HG03558 (cell line): ENCODE results near the gene SGTA.

Experiments
- ATAC-seq: cut with Tn5 transposase; IDR thresholded peaks from one replicate; pipeline ENCODE4 v1.9.1; 2021; ENCODE audit warnings: moderate number of reproducible peaks; ENCODE audit not compliant: unreplicated experiment; ENCODE audit errors: extremely low read depth

SGTA gene

DNA sequence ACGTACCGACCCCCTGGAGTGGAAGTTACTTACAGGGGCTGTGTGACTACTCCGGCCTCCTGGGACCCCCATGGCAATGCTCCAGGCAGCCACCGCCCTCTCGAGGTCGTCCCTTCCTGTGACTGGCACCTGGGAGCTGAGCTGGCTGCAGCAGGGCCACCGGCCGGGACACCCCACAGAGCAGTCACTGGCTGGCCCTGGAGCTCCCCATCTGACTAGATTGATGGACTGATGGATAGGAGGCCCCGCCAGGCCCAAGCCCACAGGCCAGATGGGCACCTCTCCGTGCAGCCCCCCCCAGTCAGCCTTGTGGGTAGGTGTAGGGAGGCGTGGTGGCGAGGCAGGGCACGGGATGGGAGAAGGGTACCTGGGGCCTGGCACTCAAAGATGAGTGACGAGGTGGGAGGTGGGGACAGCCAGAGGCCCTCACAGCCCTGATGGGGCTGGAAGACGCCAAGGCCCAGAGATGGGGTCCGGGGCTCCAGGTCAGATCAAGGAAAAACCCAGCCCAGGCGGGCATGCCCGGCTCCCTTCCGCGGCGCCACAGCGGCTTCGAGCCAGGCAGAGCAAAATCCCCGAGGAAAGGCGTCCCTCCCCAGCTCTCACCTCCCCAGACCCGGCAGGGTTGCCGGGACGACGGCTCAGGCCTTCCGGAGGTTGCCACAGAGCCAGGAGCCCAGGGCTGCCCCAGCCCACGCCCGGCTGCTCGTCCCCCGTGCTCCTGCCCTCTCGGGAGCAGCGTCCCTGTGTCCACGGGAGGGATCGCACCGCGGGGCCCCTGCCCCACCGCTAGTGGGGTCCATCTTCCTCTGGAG is 51.7 kb downstream of the SGTA start:
- ATAC-seq: no peak

DNA sequence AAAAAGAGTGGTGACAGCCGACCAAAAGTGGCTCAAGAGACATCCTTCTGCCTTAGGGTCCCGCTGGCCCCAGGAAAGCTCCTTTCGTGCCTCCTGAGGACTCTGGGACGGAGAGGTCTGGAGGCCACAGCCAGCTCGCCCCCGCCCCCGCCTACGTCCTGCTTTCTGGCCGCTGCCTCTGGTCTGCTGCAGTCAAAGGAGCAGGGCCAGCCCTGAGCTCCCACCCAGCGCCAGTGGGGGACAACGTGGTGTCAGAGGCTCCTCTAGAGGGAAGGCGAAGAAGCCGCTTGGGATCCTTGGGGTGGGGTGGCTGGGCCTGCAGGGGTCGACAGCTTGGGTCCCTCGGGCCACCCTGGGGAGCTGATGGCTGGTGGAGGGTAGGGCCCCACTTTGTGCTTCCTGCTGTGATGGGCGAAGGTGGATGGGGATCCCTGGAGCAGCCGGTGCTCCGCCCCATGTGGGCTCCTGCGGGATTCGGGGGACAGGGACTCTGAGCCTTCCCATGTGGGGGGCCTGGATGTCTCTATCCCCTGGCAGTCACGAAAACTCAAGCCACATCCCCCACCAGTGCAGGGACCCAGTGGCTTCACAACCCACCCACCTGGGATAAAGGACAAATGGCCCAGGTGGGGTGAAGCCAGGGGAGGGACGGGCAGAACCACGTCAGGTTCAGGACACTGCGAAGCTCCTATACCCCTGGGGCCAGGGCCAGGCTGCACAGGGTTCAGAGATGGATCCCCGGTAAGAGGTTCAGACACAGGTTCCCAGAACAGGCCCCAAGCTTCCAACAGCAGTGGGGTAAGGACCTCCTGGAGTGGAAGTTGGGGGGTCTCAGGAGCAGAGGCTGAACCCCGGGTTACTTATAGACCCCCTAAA is 52.9 kb downstream of the SGTA start:
- no peak for ATAC-seq

DNA sequence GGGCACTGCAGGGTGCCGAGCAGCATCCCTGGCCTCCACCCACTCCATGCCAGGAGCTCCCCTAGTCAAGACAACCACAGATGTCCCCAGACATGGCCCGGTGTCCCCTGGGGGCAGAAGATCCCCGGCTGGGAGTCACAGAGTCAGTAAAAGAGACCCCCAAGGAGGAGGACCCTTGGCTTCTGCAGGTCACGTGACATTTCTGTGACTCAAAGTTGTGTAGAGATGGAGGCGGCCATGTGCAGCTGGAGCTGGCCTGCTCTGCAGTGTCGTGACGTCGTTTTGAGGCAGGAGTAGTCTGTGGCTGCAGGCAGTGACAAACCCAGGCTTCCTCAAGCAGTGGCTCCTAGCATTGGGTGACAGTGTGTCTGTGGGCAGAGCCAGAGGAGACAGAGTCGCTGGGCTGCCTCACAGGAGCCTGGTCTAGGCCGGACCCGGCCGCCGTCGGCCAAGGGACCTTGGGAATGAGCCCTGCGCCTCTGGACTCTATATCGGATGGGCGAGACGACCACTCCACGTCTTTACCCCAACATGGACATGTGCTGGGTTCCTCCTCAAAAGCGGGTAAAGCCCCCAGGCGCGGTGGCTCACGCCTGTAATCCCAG is 54.2 kb downstream of the SGTA start:
- ATAC-seq: no peak

DNA sequence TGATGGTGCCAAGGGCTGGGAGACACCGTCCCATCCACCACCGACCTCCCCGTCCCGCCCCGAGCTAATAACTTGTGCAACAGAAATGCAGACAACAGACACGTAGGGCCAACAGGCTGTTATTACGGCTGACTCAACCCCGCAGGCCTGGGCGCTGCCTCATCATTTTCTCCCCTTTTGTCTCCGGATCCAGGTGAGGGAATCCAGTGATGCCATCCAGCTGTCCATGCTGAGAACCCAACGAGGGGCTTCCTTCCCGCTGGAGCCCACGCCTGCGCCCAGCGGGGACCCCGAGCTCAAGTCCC is 55.5 kb downstream of the SGTA start:
- no peak for ATAC-seq

DNA sequence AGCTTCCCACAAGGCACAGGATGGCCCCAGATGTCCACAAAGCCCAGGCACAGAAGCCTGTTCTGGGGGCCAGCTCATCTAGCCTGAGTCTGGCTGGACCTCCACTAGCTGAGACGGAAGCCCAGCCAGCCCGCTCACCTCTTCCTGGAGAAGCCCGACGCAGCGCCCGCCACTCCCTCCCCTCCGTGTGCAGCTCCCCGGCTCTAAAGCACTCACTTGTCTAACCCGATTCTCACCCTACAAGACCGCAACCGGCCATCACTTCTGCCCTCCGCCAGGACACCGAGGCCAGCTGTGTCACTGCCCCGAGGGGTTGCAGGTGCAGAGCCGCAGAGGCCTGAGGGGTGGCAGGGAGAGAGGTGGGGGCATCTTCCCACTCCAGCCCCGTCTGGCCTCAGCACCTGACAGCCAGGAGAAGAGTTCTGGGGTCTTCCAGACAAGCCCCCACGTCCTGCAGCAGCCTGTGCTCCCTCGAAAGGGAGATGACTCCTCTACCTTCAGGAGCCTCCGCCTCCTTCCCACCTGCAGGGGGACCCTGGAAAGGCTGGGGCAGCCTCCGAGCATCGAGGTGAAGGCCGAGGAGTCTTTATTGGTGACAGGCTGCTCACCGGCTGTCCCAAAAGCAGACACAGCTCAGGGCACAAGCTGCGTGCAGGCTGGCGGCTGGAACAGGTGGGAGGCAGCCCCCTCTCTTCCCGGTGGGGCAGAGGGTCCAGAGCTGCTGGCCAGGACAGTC is 56.0 kb downstream of the SGTA start:
- ATAC-seq: no peak

DNA sequence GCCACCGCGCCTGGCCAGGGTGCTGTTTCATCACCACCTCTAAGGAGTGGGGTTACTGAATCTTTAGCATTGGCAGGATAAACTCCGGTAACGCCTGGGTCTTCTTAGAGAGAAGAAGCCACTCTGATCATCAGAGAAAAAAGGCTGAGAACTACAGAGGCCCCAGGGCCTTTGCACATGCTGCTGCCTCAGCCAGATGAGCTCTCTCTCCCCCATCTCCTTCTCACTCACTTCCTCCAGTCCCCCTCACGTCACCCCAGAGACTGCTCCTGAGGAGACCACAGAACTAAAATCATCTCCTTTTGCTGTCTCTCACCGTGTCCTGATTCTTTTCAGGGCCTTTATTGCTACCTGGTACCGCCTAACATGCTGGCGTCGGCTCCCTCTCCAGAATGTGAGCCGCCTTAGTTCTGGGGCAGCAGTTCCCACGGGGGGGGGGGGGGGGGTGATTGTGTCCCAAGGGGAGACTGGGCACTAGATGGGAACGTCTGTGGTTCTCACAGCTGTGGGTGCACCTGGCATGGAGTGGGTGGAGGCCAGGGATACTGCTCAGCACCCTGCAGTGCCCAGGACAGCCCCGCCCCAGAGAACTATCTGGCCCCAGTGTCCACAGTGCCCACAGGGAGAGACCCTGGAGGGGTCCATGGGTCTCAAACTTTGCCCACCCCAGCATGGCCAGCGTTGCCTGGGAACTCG is 56.8 kb downstream of the SGTA start:
- no peak for ATAC-seq

DNA sequence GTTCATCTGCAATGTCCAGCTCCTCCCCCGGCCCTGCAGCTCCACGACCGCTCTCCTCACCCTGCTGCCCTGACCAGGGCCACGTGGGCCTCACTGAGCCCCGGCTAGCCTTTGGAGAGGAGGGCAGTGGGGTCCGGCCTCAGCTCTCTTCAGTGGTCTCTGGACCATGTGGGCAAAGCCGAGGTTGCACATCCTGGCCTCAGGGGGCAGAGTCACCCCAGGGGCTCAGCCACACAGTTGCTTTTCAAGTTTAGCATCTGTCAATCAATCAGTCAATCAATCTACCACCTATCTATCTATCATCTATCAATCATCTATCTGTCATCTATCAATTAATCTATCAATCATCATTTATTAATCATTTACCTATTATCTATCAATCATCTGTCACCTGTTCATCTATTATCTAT is 58.9 kb downstream of the SGTA start:
- no peak for ATAC-seq

DNA sequence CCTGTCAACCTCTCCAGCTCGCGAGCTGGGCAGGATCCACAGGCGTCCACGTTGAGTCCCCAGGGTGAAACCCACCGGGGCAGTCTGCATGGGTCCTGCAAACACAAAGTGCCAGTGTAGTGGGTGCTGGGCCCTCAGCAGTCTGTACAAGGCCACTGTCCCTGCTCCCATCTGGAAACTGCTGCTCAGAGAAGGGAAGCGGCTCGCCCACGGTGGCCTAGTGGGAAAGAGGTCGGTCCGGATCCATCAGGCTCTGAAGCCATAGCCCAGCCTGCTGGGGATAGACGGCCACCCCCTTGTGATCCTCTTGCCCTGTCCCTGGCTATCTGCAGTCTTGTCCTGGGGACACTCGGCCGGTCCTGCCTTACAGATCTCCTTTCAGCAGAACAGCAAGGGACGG is 59.3 kb downstream of the SGTA start:
- no peak for ATAC-seq

DNA sequence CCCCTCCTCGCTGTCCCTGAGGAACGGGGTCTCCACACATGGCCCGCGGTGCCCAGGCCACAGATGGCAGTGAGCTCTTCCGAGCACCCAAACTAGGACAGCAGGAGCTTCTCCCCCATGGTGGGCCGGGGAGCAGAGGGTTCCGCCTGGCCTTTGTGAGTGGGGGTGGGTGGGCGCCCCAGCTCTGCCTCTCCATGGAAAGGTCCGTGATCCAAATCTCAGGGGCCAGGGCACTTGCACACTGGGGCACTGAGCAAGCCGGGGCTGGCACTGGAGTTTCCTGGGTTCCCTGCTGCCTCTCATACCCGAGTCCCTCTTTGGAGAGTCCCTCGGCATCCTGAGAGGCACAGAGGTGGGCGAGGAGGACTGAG is 59.7 kb downstream of the SGTA start:
- no peak for ATAC-seq

DNA sequence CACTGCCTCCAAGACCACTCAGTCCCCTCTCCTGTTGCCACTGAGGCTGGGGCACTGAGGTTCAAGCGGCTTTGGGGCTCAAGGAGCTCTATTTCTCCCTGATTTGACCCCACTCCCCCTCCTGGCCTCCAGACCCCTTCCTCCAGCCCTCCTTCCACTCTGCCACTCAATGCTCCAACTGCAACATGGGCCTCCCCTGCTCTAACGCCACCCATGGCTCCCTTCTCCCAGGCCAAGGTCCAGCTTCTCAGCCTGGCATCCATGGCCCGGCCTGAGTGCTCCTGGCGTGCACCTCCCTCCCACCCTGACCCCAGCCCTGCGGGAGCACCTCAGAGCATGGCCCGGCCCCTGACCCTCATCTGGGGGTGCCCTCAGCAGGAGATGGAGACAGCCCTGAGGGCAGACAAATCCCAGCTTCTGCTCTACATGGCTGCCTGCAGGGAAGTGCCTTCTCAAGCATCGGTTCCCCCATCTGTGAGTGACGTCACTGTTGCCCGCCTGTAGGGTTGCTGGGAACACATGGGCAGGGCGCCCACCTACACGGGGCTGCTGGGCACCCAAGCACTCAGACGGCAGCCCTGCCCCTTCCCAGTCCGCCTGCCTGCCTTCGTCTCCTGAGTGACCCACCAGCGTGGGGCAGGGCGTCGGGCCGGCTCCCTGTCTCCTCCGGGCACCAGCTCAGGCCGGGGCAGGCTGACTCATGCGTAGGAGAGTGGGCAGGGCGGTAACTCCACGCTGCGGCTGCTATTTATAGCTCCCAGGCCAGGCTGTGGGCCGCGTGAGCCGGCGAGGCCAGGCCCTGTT is 60.3 kb downstream of the SGTA start:
- no peak for ATAC-seq

DNA sequence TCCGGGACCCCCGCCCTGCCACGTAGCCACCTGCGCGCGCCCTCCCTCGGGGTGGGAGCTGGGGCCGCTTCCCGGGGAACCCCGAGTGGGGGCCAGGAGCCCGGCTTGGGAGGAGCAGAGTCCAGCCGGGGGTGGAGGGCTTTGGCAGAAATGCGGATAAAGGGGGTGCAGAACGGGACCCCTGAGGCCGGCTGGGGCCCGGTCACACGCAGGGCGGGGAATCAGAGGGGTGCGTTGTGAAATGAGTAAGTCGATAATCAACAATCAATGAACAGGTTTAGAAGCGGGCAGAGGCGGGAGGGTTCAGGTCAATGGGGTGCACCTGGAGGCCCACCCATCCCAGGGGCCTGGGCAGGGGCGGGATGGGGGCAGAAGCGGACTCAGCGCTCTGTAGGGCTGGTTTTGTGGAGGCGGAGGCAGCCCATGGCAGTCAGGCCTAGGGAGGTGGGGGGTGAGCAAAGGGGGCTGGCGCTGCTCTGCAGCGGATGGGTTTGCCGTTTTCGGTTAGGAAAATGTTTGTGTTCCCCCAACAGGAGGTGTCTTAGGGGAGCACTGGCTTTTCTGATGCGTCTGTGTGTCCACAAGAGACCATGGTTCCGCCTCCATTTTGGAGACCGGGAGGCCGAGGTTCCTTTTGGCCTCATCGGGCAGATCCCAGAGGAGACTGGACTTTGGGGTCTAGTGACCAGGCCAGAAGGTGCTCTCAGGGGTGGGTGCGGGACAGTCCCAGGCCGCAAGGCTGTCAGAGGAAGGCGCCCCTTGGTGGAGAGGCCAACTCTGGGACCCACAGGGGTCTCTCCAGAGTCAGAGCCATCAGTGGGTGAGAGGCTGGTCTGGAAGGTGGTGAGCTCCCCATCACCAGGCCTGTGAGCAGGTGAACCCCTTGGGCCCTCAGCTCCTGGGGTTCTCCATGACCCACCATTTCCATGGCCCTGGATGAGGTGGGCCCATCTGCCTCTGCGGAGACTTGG is 61.2 kb downstream of the SGTA start:
- ATAC-seq: no peak

DNA sequence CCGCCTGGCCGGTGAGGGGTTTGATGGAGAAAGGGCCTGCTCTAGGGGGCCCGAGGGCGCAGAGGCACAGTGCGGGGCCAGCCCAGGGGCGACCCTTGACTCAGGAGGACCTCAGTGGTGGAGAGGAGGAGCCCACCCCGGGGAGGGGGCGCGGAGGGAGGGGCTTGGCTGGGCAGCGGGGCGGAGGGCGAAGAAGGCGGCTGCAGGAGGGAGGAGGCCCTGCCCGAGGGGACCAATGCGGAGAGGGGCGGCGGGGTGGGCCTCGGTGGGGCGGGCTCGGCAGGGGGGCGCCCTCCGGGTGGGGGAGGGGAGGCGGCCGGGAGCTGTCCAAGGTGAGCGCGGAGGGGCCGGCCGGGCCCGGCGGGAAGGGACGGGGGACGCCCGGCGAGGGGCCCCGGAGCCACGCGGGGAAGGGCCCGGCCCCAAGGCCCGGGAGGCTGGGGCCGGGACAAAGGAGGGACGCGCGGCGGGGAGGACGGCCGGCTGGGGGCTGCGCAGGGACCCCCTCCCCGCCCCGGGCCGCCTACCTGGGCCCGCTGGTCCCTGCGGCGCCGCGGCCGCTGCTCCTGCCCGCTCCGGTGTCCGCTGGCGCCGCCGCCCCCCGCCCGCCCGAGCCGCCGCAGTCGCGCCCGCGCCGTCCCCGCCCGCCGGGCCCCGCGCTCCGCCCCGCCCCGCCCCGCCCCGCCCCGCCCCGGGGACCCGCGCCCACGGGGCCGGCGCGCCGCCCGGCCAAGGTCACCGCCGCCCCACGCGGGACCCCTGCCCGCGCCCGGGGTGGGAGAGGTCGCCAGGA is 62.1 kb downstream of the SGTA start, which contains the start of gene DIRAS1:
TSS of gene DIRAS1 (minus strand) at position 596 of the 793 bp plus-strand sequence. CDS start 3,566 bp downstream, outside the sequence.
- no peak for ATAC-seq

DNA sequence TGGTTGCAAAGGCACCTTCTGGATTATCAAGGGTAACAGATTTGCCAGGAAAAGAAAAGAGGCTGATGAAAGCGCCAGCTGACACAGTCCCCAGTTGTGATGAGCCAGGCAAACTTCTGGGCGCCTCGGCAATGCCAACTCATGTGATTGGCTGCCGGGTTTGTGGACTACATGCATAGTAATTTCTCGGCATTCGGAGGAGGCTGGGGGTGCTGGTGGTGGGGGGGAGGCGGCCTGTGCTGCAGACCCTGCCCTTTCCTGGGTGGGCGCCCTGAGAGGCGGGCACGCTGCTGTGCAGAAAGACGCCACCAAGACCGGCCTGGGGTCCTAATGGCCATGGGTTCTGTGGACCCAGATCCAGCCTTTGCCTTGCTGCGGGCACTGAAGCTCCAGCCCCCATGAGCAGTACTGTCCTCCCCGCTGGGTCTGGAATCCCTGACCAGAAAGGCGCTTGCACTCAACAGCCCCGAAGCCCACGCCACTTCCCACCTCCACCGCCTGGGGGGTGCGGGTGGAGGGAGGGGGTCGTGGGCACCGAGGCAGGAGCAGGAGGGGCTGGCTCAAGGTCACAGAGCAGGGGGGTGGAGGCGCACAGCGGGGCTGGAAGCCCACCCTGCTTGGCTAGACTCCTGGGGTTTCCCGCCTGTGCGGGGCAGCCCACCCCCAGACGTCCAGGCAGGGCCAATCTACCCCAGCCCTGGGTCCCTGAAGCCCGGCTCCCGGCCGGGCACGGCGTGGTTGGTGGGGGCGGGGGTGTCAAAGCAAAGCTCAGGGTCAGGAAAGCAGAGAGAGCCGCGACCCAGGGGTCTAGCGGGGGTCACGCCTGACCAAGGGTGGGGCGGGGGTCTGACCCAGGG is 62.9 kb downstream of the SGTA start:
- no peak for ATAC-seq

DNA sequence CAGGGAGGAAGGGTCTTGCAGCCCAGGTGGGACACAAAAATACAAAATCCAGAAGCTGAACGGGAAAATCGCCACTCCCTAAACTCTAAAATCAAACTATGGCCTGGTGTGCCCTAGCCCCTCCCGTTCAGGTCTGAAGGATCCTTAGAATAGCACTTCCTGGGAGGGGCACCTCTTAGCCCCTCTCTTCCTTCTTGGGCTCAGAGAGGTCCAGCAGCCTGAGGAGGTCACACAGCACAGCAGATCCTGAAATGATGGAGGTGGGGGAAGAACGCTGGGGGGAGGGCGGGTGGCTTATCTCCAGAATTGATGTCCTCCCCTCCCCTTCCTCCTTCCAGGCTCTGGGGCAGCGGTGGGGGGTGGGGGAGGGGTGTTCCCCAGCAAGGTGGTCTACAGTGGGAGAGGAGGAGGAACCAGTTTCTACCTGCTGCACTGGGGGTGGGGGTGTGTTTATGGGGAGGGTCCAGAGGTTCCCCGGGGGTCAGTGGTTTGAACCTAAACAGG is 63.8 kb downstream of the SGTA start:
- ATAC-seq: no peak

DNA sequence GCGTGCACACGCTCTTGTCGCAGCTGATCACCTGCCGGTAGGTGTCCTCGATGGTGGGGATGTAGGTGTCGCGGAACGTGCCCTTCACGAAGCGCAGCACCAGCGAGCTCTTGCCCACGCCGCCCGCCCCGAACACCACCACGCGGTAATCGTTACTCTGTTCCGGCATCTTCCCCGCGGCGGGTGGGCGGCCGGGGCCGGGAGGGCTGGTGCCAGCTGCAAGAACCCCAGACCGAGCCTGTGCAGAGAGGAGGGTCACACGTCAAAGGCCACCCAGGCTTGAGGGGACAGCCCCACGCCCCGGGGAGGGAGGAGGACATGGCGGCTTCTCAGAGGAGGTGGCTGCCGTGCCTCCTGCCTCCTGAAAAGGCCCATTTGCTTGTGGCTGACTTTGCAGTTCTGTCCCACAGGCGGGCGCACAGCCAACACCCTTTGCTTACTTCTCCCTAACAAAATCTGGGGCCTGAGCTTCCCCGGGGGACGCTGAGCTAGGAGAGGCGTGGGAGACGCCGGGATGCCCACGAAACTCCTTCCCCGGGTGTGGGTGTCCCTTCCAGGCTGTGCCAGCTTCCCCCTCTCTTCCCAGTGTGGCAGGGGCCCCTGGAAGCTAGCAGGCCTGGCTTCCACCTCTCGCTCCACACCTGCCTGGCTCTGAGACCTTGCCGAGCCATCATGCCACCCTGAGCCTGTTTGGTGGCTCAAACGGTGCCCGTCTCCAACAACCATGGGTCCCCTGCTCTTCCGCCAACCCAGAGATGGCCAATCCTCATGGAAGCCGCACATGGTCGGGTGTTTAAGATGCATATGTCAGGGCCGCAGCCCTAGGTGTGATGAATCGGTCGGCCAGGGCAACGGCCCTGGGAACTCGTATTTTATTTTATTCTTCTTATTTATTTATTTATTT is 65.2 kb downstream of the SGTA start:
- no peak for ATAC-seq
